ENCODE results near the gene EFHD2.

DNA sequence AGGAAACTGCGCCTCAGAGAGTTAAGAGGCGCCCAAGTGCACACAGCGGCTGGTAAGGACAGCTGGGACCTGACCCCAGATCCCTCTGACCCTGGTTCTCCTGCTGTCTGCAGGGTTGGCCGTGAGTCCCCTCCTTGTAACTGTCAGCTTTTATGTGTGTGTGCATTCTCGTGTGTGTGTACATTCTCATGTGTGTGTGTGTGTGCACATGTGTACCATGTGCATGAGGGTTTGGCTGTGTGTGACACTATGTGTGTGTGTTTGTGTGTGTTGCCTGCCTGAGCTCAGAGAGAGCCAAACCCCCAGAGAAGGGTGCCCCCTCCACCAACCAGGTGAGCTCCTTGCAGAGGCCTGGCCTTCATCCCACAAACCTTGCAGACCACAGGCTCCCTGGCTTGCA lies 25.9 kb upstream of the EFHD2 start:
- no peak for TF ChIP-seq CTCF (IDR thresholded peaks at IDR 0.05 in 2 of 3, conservative IDR thresholded peaks at IDR 0.05 in 1 of 3; ENCODE audit: borderline replicate concordance in 1 of 3, insufficient read depth in 1 of 3, low read depth in 2 of 3, low read length in 2 of 3)
- no peak for TF ChIP-seq POLR2A (IDR thresholded peaks at IDR 0.05; ENCODE audit: borderline replicate concordance, extremely low read depth, insufficient read depth, insufficient read length)
- TF ChIP-seq EZH2phosphoT487 (IDR thresholded peaks at IDR 0.05; ENCODE audit: borderline replicate concordance), result no peak
- TF ChIP-seq, protein P1, sequence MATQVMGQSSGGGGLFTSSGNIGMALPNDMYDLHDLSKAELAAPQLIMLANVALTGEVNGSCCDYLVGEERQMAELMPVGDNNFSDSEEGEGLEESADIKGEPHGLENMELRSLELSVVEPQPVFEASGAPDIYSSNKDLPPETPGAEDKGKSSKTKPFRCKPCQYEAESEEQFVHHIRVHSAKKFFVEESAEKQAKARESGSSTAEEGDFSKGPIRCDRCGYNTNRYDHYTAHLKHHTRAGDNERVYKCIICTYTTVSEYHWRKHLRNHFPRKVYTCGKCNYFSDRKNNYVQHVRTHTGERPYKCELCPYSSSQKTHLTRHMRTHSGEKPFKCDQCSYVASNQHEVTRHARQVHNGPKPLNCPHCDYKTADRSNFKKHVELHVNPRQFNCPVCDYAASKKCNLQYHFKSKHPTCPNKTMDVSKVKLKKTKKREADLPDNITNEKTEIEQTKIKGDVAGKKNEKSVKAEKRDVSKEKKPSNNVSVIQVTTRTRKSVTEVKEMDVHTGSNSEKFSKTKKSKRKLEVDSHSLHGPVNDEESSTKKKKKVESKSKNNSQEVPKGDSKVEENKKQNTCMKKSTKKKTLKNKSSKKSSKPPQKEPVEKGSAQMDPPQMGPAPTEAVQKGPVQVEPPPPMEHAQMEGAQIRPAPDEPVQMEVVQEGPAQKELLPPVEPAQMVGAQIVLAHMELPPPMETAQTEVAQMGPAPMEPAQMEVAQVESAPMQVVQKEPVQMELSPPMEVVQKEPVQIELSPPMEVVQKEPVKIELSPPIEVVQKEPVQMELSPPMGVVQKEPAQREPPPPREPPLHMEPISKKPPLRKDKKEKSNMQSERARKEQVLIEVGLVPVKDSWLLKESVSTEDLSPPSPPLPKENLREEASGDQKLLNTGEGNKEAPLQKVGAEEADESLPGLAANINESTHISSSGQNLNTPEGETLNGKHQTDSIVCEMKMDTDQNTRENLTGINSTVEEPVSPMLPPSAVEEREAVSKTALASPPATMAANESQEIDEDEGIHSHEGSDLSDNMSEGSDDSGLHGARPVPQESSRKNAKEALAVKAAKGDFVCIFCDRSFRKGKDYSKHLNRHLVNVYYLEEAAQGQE (IDR thresholded peaks at IDR 0.05; ENCODE audit: low read depth), result no peak
- no peak for TF ChIP-seq RAD21 (IDR thresholded peaks at IDR 0.05; ENCODE audit: low read depth)
- no peak for TF ChIP-seq YY1 (IDR thresholded peaks at IDR 0.05; ENCODE audit: extremely low read depth, insufficient replicate concordance, low read depth, low read length)
- TF ChIP-seq SP1 (IDR thresholded peaks at IDR 0.05; ENCODE audit: low read depth), result no peak
- no peak for TF ChIP-seq MAX (IDR thresholded peaks at IDR 0.05)
- TF ChIP-seq EZH2 (IDR thresholded peaks at IDR 0.05), result no peak
- no peak for TF ChIP-seq ZNF274 (IDR thresholded peaks at IDR 0.05; ENCODE audit: low read depth, low read length)

Data from HCT116 (cell line).